Breast epithelium (tissue), 4 donors: ENCODE results near the gene GGTA1. TPM values are rescaled to one million over a fixed set of nuclear protein-coding genes. Genes with fewer than 3 reads are reported as not detected.

Source experiments
- DNase-seq, 2 donors: peaks; one replicate each; pipeline ENCODE4 v3.0.0-alpha.2; 2019; ENCODE audit warnings: low spot score in 2 of 2
- H3K27ac ChIP-seq, 2 donors: fragments of 200-600 bp; sonication (generic) in 1 of 2; one replicate each; pipeline ENCODE4 v1.5.1; 2016 to 2019; ENCODE audit warnings: mild to moderate bottlenecking in 1 of 2
- H3K27me3 ChIP-seq, 2 donors: fragments of 200-600 bp; sonication (generic) in 1 of 2; one replicate each; pipeline versions ENCODE4 v1.5.1 to v1.6.0; 2017 to 2019; ENCODE audit warnings: control low read depth in 1 of 2, mild to moderate bottlenecking in 1 of 2
- H3K36me3 ChIP-seq: fragments of 200-600 bp; one replicate; pipeline ENCODE4 v1.5.1; 2019
- H3K4me1 ChIP-seq, 2 donors: fragments of 200-600 bp; sonication (generic); one replicate each; pipeline ENCODE4 v1.5.1; 2016 to 2019; ENCODE audit warnings: control low read depth in 1 of 2
- H3K4me3 ChIP-seq, 3 donors: fragments of 200-600 bp; sonication (generic); 1 replicate in 2 of 3; 2 replicates in 1 of 3; pipeline ENCODE4 v1.5.1; 2016 to 2019; ENCODE audit warnings: mild to moderate bottlenecking in 3 of 3, moderate library complexity in 2 of 3
- H3K9me3 ChIP-seq, 2 donors: fragments of 200-600 bp; sonication (generic) in 1 of 2; one replicate each; pipeline ENCODE4 v1.5.1; 2016 to 2019; ENCODE audit warnings: control low read depth in 1 of 2
- CTCF ChIP-seq, 3 donors: fragments of 450-650 bp; IDR thresholded peaks; one replicate each; pipeline ENCODE4 v1.5.1; 2016 to 2017; ENCODE audit warnings: antibody characterized with exemption in 3 of 3, mild to moderate bottlenecking in 3 of 3, moderate library complexity in 3 of 3
- POLR2A ChIP-seq: fragments of 450-650 bp; IDR thresholded peaks from one replicate; pipeline ENCODE4 v1.6.1; 2016; ENCODE audit warnings: antibody characterized with exemption, mild to moderate bottlenecking, moderate library complexity
- POLR2AphosphoS5 ChIP-seq, 3 donors: sonication (generic); formaldehyde crosslinking; IDR thresholded peaks; one replicate each; pipeline ENCODE4 v1.6.1; 2017; ENCODE audit warnings: antibody characterized with exemption in 3 of 3
- intact Hi-C: fragments of 100-400 bp; cut with DNase I; formaldehyde crosslinking; loops from one replicate; pipeline ENCODE4 v1.15.1; 2023; ENCODE audit warnings: low total_unique reads
- total RNA-seq, 3 donors: library from RNA; depleted of rRNA; stranded (reverse); fragments of >200 nt; gene quantifications; one replicate each; pipeline ENCODE4 v1.1.0, GENCODE V29; 2016

Gene GGTA1
- total RNA-seq, 3 donors from 2014 or later: 6.2 to 29.6 (median 11.4) TPM

DNA sequence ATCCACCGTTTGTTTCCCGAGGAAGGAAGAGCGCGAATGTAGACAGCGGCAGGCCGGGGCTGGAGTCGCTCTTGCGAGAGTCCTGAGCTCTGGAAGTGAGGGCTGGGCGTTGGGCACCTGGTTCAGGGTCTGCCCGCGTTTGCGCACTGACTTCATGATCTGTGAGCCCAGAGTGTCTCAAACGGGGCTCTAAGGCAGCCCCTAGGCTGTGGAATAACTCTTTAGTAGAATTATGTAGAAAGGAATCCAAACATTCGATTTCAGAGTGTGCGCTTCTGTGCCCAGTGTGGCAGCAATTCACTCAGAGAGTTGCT, 478 bp upstream of the GGTA1 start:
- H3K36me3 ChIP-seq: no peaks in the 10 kb centered on the region
- no peak for TF ChIP-seq POLR2A
- TF ChIP-seq CTCF (IDR thresholded peaks at IDR 0.05): no peak
- no peak for TF ChIP-seq POLR2AphosphoS5 (IDR thresholded peaks at IDR 0.05)
- intact Hi-C loops: no loop called here
- no peak for DNase-seq
- no peaks in the 10 kb centered on the region for H3K9me3 ChIP-seq
- no peaks in the 10 kb centered on the region for H3K4me1 ChIP-seq
- H3K4me3 ChIP-seq: peak overlapping the region; percentile 60 to 81 (median 63)
- no peaks in the 10 kb centered on the region for H3K27me3 ChIP-seq
- H3K27ac ChIP-seq: peak overlapping the region; percentile 80 to 81

GRCh38 chr9:121499177-121499426, 542 bp downstream of the GGTA1 start:
- no peaks in the 10 kb centered on the region for H3K36me3 ChIP-seq
- no peak for DNase-seq
- H3K4me1 ChIP-seq: no peaks in the 10 kb centered on the region
- H3K27ac ChIP-seq: peak overlapping the region; percentile 80 to 81
- H3K9me3 ChIP-seq: no peaks in the 10 kb centered on the region
- peak overlapping the region; percentile 60 to 81 (median 63) for H3K4me3 ChIP-seq
- TF ChIP-seq POLR2AphosphoS5 (IDR thresholded peaks at IDR 0.05): no peak
- TF ChIP-seq CTCF (IDR thresholded peaks at IDR 0.05): no peak
- TF ChIP-seq POLR2A: no peak
- no peaks in the 10 kb centered on the region for H3K27me3 ChIP-seq
- intact Hi-C loops: no loop called here

- H3K4me1 ChIP-seq: no peaks in the 10 kb centered on the region
- intact Hi-C loops: no loop called here
- peak in 1 of 2 donors; percentile 44 for DNase-seq
- H3K36me3 ChIP-seq: no peaks in the 10 kb centered on the region
- H3K9me3 ChIP-seq: no peaks in the 10 kb centered on the region
- TF ChIP-seq POLR2A: no peak
- TF ChIP-seq CTCF (IDR thresholded peaks at IDR 0.05): peak in 1 of 3 donors; percentile 2
- TF ChIP-seq POLR2AphosphoS5 (IDR thresholded peaks at IDR 0.05): no peak
- H3K27ac ChIP-seq: peak overlapping the region; percentile 80 to 81
- H3K4me3 ChIP-seq: peak overlapping the region; percentile 60 to 81 (median 63)
- no peaks in the 10 kb centered on the region for H3K27me3 ChIP-seq
Observed at GRCh38 chr9:121498487-121499176, 1.0 kb downstream of the GGTA1 start.

- intact Hi-C loops: no loop called here
- H3K9me3 ChIP-seq: no peaks in the 10 kb centered on the region
- no peaks in the 10 kb centered on the region for H3K36me3 ChIP-seq
- DNase-seq: peak in 1 of 2 donors; percentile 72
- H3K27ac ChIP-seq: peak overlapping the region; percentile 66 to 80
- no peaks in the 10 kb centered on the region for H3K4me1 ChIP-seq
- no peaks in the 10 kb centered on the region for H3K27me3 ChIP-seq
- TF ChIP-seq POLR2AphosphoS5 (IDR thresholded peaks at IDR 0.05): no peak
- TF ChIP-seq POLR2A: no peak
- peak; percentile 54 to 71 (median 59) for TF ChIP-seq CTCF (IDR thresholded peaks at IDR 0.05)
- H3K4me3 ChIP-seq: peak overlapping the region; percentile 60 to 81 (median 63)
Observed at GRCh38 chr9:121498150-121498486, 1.5 kb downstream of the GGTA1 start.

DNA sequence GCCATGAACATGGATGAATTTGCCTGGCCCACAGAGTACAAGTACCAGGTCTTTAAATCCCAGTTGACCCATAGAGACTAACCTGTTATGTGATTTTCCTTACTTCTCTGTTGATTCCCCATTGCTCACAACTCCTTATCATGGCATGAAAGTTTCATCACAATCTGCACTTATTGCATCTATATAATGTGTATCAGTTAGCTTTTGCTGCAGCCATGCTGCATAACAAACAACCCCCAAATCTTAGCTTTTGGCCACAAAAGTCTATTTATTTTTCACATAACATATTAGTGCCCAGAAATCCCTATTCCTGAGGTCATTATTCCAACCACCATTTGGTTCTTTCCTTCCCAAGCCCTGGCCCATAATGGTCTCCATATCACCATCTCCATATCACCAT, 3.7 kb downstream of the GGTA1 start:
- no peaks in the 10 kb centered on the region for H3K4me1 ChIP-seq
- no peaks in the 10 kb centered on the region for H3K27me3 ChIP-seq
- no peak for DNase-seq
- H3K27ac ChIP-seq: no peak overlapping the region
- H3K4me3 ChIP-seq: no peak overlapping the region
- intact Hi-C loops: no loop called here
- H3K36me3 ChIP-seq: no peaks in the 10 kb centered on the region
- no peaks in the 10 kb centered on the region for H3K9me3 ChIP-seq
- TF ChIP-seq CTCF (IDR thresholded peaks at IDR 0.05) (no peak), POLR2AphosphoS5 (IDR thresholded peaks at IDR 0.05) (no peak), POLR2A (no peak)
